Stimulated activated naive CD4-positive, alpha-beta T cell (primary cell): Measurements from ENCODE around the gene PRKAG2.

Experiments
- DNase-seq, 6 experiments: peaks; one replicate each; lab custom pipeline; 2025; lab: John Stamatoyannopoulos, UW

PRKAG2 gene

GRCh38 chr7:151648429-151648828 is 228.5 kb downstream of the PRKAG2 start:
- no peak for DNase-seq

GRCh38 chr7:151647874-151648273 is 229.0 kb downstream of the PRKAG2 start:
- DNase-seq, result no peak

GRCh38 chr7:151647006-151647405 is 229.9 kb downstream of the PRKAG2 start:
- no peak for DNase-seq

- DNase-seq, result no peak
These were observed 231.6 kb downstream of the PRKAG2 start for GRCh38 chr7:151645311-151645710.

- DNase-seq, result no peak
These were observed 232.4 kb downstream of the PRKAG2 start for GRCh38 chr7:151644554-151644953.

- DNase-seq, result no peak
These were observed 234.2 kb downstream of the PRKAG2 start for GRCh38 chr7:151642746-151643145.

GRCh38 chr7:151641587-151641986 is 235.3 kb downstream of the PRKAG2 start:
- DNase-seq, result no peak

GRCh38 chr7:151637781-151638261 is 239.1 kb downstream of the PRKAG2 start:
- no peak for DNase-seq

- DNase-seq, result no peak
These were observed 242.3 kb downstream of the PRKAG2 start for GRCh38 chr7:151634643-151635042.

GRCh38 chr7:151633516-151633812 is 243.5 kb downstream of the PRKAG2 start:
- no peak for DNase-seq

- peak; percentile 16 to 76 (median 54) for DNase-seq
These were observed 244.0 kb downstream of the PRKAG2 start for GRCh38 chr7:151632750-151633515.

GRCh38 chr7:151631953-151632749 is 244.8 kb downstream of the PRKAG2 start:
- peak; percentile 77 to 87 (median 83) for DNase-seq

GRCh38 chr7:151631570-151631952 is 245.4 kb downstream of the PRKAG2 start:
- DNase-seq, result peak in 2 of 6 experiments; percentile 43 to 53

GRCh38 chr7:151630851-151631569 is 245.9 kb downstream of the PRKAG2 start:
- no peak for DNase-seq

GRCh38 chr7:151630358-151630757 is 246.6 kb downstream of the PRKAG2 start:
- no peak for DNase-seq

GRCh38 chr7:151629713-151630272 is 247.1 kb downstream of the PRKAG2 start:
- DNase-seq, result no peak

- no peak for DNase-seq
These were observed 247.9 kb downstream of the PRKAG2 start for GRCh38 chr7:151628846-151629604.

GRCh38 chr7:151626422-151627115 is 250.3 kb downstream of the PRKAG2 start:
- DNase-seq, result peak in 4 of 6 experiments; percentile 1 to 23 (median 16)

- no peak for DNase-seq
These were observed 251.3 kb downstream of the PRKAG2 start for GRCh38 chr7:151625606-151626005.

GRCh38 chr7:151624246-151624928 is 252.5 kb downstream of the PRKAG2 start:
- DNase-seq, result no peak
